H1 (cell line): ENCODE data around the gene COL16A1.

Experiments used
- BACH1 ChIP-seq: IDR thresholded peaks from 2 replicates; pipeline ENCODE4 v1.6.1; 2012; ENCODE audit warnings: low read length, improper control_type of control experiment
- CEBPB ChIP-seq: IDR thresholded peaks from 2 replicates; pipeline ENCODE4 v1.6.1; 2012; ENCODE audit warnings: low read depth, low read length
- JUN ChIP-seq: IDR thresholded peaks from 2 replicates; pipeline ENCODE4 v1.6.1; 2011; ENCODE audit warnings: low read depth, mild to moderate bottlenecking, improper control_type of control experiment, low read length
- SIN3A ChIP-seq, 2 experiments: IDR thresholded peaks in 1 of 2; conservative IDR thresholded peaks in 1 of 2; 2 replicates each; pipeline ENCODE4 v1.6.1; 2011 to 2012; ENCODE audit warnings: low read length in 2 of 2, improper control_type of control experiment in 1 of 2, low read depth in 1 of 2, mild to moderate bottlenecking in 1 of 2
- TF ChIP-seq, protein P1 (sequence below): IDR thresholded peaks from 2 replicates; pipeline ENCODE4 v1.6.1; 2011; ENCODE audit warnings: low read depth, mild to moderate bottlenecking, low read length; ENCODE audit not compliant: insufficient read depth

DNA sequence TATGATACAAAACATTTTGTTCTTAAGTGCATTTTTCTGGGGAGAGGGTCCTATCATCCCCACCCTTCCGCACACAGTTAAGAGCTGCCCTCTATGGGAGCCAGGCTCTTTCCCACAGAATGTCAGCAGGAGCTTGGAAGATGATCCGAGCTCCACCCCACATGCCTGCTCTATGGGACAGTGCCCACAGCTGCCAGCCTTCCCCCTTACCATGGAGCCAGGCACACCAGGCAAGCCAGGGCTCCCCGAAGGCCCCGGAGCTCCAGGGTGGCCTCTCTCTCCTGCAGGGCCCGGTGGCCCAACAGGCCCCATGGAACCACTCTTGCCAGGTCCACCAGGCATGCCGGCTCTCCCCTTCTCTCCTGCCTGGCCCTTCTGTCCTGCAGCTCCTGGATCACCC is 48.7 kb downstream of the COL16A1 start:
- TF ChIP-seq SIN3A (conservative IDR thresholded peaks at IDR 0.05 in 1 of 2, IDR thresholded peaks at IDR 0.05 in 1 of 2; ENCODE audit: low read depth in 1 of 2, low read length in 2 of 2), result no peak
- TF ChIP-seq JUN, result no peak
- no peak for TF ChIP-seq BACH1
- TF ChIP-seq, protein P1, sequence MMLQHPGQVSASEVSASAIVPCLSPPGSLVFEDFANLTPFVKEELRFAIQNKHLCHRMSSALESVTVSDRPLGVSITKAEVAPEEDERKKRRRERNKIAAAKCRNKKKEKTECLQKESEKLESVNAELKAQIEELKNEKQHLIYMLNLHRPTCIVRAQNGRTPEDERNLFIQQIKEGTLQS, result no peak
- no peak for TF ChIP-seq CEBPB
